Upper lobe of left lung (tissue), 6 donors: ENCODE measurements around the gene ADGRV1. TPM values are rescaled to one million over a fixed set of nuclear protein-coding genes. Genes with fewer than 3 reads are reported as not detected.
"Not testable (repeated sequence)": the region's sequence is repeated elsewhere in the genome, so short reads cannot be mapped to it uniquely, and the experiment has no call there.

Experiments used
- ATAC-seq, 2 donors: fragments of 200-7000 bp; cut with Tn5 transposase; one replicate each; pipeline ENCODE4 v1.9.1; 2022; ENCODE audit warnings: mild to moderate bottlenecking in 2 of 2, moderate library complexity in 2 of 2; ENCODE audit not compliant: low FRiP score in 2 of 2
- DNase-seq, 2 donors: peaks; one replicate each; pipeline ENCODE4 v3.0.0-alpha.2; 2019 to 2020
- H3K27ac ChIP-seq, 4 donors: fragments of 200-600 bp; sonication (generic); one replicate each; pipeline ENCODE4 v1.5.1; 2016 to 2019
- H3K27me3 ChIP-seq, 4 donors: fragments of 200-600 bp; sonication (generic); one replicate each; pipeline ENCODE4 v1.5.1; 2017 to 2019
- H3K36me3 ChIP-seq, 4 donors: fragments of 200-600 bp; sonication (generic); one replicate each; pipeline ENCODE4 v1.5.1; 2016 to 2019
- H3K4me1 ChIP-seq, 4 donors: fragments of 200-600 bp; sonication (generic); one replicate each; pipeline ENCODE4 v1.5.1; 2018 to 2019
- H3K4me3 ChIP-seq, 4 donors: fragments of 200-600 bp; sonication (generic); one replicate each; pipeline ENCODE4 v1.5.1; 2017 to 2019; ENCODE audit warnings: mild to moderate bottlenecking in 2 of 4, moderate library complexity in 1 of 4
- H3K9me3 ChIP-seq, 4 donors: fragments of 200-600 bp; sonication (generic); one replicate each; pipeline ENCODE4 v1.5.1; 2018 to 2019
- EP300 ChIP-seq, 4 donors: sonication (generic); formaldehyde crosslinking; IDR thresholded peaks; one replicate each; pipeline ENCODE4 v1.5.1; 2017; ENCODE audit warnings: antibody characterized with exemption in 4 of 4, control low read depth in 2 of 4
- POLR2A ChIP-seq, 4 donors: fragments of 450-650 bp; IDR thresholded peaks; one replicate each; pipeline ENCODE4 v1.5.1; 2016 to 2017; ENCODE audit warnings: antibody characterized with exemption in 4 of 4, mild to moderate bottlenecking in 2 of 4
- POLR2AphosphoS5 ChIP-seq, 2 donors: sonication (generic); formaldehyde crosslinking; IDR thresholded peaks; one replicate each; pipeline ENCODE4 v1.5.1; 2017; ENCODE audit warnings: antibody characterized with exemption in 2 of 2
- WGBS, 2 donors: methylation state at CpG; one replicate each; pipeline ENCODE4 v1.1.5; 2017 to 2018; 5-methylcytosine and 5-hydroxymethylcytosine counted together
- total RNA-seq, 6 donors: library from RNA; depleted of rRNA in 4 of 6; stranded (reverse); fragments of >200 nt in 4 of 6; gene quantifications; one replicate each; pipeline versions ENCODE4 v1.1.0 to v1.2.1, GENCODE V29; 2016 to 2021
- TF ChIP-seq, protein P1 (sequence below), 6 experiments: fragments of 450-650 bp in 4 of 6; fragments of 200-600 bp in 2 of 6; sonication (generic) in 2 of 6; IDR thresholded peaks; one replicate each; pipeline ENCODE4 v1.5.1; 2016 to 2019; ENCODE audit warnings: antibody characterized with exemption in 6 of 6
- donor health status: DM: no; HTN: no; CAD: no; lungs with moderate emphysema.
- donor health status: DM: no; HTN: yes; CAD: no; lungs with severe emphysema.

ADGRV1 gene
- total RNA-seq, 6 donors from 2014 or later: 22.3 to 129 (median 60.4) TPM

DNA sequence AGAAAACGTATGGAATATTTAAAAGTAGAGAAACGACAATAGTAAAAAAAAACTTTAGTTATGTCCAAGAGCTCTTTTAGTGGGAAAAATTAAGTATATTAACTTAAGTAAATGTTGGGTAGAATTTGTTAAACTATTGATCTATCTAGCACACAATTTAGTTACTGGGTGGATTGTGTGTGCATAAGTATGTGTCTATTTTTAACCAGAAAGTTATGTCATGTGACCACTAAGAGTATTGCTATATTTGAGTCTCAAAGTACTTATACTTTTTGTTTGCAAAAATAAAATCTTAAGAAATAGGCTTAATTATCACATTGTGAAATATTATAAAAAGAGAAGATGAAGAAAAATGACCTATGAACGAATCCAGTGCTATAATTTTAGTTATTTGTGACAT, 56.8 kb downstream of the ADGRV1 start:
- DNase-seq (no peak), ATAC-seq (no peak)
- no peaks in the 10 kb centered on the region for H3K9me3 ChIP-seq
- no peak overlapping the region for H3K4me3 ChIP-seq
- no peak overlapping the region for H3K27ac ChIP-seq
- no peaks in the 10 kb centered on the region for H3K4me1 ChIP-seq
- WGBS, 2 donors: 77 to 83% methylated on average over 3 of the region's 3 CpGs
- no peaks in the 10 kb centered on the region for H3K36me3 ChIP-seq
- no peak for TF ChIP-seq POLR2AphosphoS5 (IDR thresholded peaks at IDR 0.05)
- no peak for TF ChIP-seq EP300 (IDR thresholded peaks at IDR 0.05)
- no peak for TF ChIP-seq POLR2A (IDR thresholded peaks at IDR 0.05)
- TF ChIP-seq, protein P1, sequence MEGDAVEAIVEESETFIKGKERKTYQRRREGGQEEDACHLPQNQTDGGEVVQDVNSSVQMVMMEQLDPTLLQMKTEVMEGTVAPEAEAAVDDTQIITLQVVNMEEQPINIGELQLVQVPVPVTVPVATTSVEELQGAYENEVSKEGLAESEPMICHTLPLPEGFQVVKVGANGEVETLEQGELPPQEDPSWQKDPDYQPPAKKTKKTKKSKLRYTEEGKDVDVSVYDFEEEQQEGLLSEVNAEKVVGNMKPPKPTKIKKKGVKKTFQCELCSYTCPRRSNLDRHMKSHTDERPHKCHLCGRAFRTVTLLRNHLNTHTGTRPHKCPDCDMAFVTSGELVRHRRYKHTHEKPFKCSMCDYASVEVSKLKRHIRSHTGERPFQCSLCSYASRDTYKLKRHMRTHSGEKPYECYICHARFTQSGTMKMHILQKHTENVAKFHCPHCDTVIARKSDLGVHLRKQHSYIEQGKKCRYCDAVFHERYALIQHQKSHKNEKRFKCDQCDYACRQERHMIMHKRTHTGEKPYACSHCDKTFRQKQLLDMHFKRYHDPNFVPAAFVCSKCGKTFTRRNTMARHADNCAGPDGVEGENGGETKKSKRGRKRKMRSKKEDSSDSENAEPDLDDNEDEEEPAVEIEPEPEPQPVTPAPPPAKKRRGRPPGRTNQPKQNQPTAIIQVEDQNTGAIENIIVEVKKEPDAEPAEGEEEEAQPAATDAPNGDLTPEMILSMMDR (IDR thresholded peaks at IDR 0.05): no peak
- H3K27me3 ChIP-seq: no peaks in the 10 kb centered on the region

DNA sequence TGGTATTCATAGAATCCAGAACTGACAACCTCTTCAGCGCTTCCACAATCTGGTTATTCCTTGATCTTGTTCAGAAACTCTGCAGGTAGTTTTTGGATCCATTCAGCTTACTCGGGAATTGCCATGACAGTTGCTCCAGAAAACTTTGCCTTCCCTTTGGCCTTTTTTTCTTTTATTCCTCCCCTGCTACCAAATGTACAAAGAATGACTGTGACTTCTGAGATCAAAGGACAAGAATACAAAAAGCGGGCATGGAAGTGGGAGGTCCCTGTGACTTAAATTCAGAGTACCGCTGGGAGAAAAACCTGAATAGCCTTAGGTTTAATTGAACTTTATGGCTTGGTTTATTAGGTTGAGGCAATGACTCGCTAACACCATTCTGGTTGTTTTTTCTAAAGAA, 59.5 kb downstream of the ADGRV1 start:
- no peaks in the 10 kb centered on the region for H3K9me3 ChIP-seq
- no peak for TF ChIP-seq POLR2AphosphoS5 (IDR thresholded peaks at IDR 0.05)
- no peak for TF ChIP-seq POLR2A (IDR thresholded peaks at IDR 0.05)
- TF ChIP-seq EP300 (IDR thresholded peaks at IDR 0.05): no peak
- TF ChIP-seq, protein P1 (IDR thresholded peaks at IDR 0.05): no peak
- H3K4me1 ChIP-seq: no peaks in the 10 kb centered on the region
- H3K27ac ChIP-seq: no peak overlapping the region
- no peak overlapping the region for H3K4me3 ChIP-seq
- H3K36me3 ChIP-seq: no peaks in the 10 kb centered on the region
- ATAC-seq (no peak), DNase-seq (no peak)
- 90 to 94% methylated on average over 5 of the region's 5 CpGs for WGBS, 2 donors
- H3K27me3 ChIP-seq: no peaks in the 10 kb centered on the region

- H3K4me1 ChIP-seq, H3K27me3 ChIP-seq, H3K9me3 ChIP-seq, H3K36me3 ChIP-seq, H3K27ac ChIP-seq, DNase-seq, ATAC-seq, H3K4me3 ChIP-seq: not testable (repeated sequence)
- WGBS, 2 donors: 89 to 94% methylated on average over 5 to 6 of the region's 6 CpGs
These were observed 61.2 kb downstream of the ADGRV1 start for GRCh38 chr5:90619762-90620161.

DNA sequence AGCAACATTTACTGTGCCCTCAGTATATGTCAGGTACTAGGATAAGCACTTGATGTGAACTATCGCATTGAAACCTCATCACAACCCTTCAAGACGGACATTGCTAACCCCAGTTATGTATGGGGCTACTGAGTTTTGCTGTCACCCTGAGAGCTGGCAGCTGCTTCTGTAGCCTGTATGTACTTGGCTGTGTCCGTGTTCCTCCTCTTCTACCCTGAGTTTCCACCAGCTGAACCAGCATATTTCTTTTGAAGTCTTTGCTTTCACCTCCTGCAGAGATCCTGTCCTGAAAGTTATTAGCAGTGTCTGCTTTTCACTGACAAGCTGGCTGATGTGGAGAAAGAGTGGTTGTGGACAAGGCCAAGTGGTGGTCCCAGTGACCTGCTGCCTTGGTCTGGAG, 63.3 kb downstream of the ADGRV1 start:
- 73 to 87% methylated on average over 3 of the region's 3 CpGs for WGBS, 2 donors
- Histone ChIP-seq H3K36me3 (no peaks in the 10 kb centered on the region), H3K27ac (no peak overlapping the region), H3K4me1 (no peaks in the 10 kb centered on the region), H3K9me3 (no peaks in the 10 kb centered on the region), H3K27me3 (no peaks in the 10 kb centered on the region), H3K4me3 (no peak overlapping the region)
- ATAC-seq (no peak), DNase-seq (no peak)
- TF ChIP-seq POLR2A (IDR thresholded peaks at IDR 0.05) (no peak), EP300 (IDR thresholded peaks at IDR 0.05) (no peak), POLR2AphosphoS5 (IDR thresholded peaks at IDR 0.05) (no peak)
- TF ChIP-seq, protein P1 (IDR thresholded peaks at IDR 0.05): no peak

DNA sequence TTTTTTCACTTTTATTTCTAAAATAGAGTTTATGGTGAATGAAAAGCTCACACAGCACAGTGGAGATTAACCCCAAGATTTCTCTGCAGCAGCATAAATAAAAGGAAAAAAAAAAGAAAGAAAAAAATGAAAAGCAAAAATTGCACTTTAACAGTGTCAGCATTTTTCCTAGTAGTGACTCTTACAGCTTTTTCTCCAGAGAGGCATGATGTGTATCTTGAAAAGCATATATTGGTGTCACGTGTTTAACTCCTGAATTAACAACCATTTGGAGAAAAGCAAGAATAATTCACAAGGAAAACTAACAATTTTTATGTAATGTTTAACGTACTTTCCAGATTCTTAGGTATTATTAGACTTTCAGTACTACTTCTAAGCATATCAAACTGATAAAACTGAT, 67.9 kb downstream of the ADGRV1 start:
- Histone ChIP-seq H3K27me3 (no peaks in the 10 kb centered on the region), H3K4me3 (no peak overlapping the region), H3K36me3 (no peaks in the 10 kb centered on the region), H3K4me1 (no peaks in the 10 kb centered on the region), H3K9me3 (no peaks in the 10 kb centered on the region), H3K27ac (no peak overlapping the region)
- WGBS, 2 donors: 78 to 85% methylated on average over 2 of the region's 2 CpGs
- TF ChIP-seq, protein P1 (IDR thresholded peaks at IDR 0.05): no peak
- no peak for TF ChIP-seq EP300 (IDR thresholded peaks at IDR 0.05)
- TF ChIP-seq POLR2A (IDR thresholded peaks at IDR 0.05): no peak
- TF ChIP-seq POLR2AphosphoS5 (IDR thresholded peaks at IDR 0.05): no peak
- no peak for ATAC-seq
- DNase-seq: no peak
